Spleen (tissue), 11 donors: ENCODE measurements around the gene LDLRAD2. TPM values are rescaled to one million over a fixed set of nuclear protein-coding genes. Genes with fewer than 3 reads are reported as not detected.
A peak's percentile ranks its signal among the peaks of the same experiment; 100 is the strongest.

Experiments used
- DNase-seq: peaks from one replicate; pipeline ENCODE4 v3.0.0-alpha.2; 2020
- H3K27ac ChIP-seq, 8 donors: fragments of 200-600 bp; sonication (generic) in 7 of 8; 1 replicate in 4 of 8; 2 replicates in 4 of 8; pipeline versions ENCODE4 v1.5.0 to v1.8.0; 2016 to 2021; ENCODE audit warnings: inconsistent platforms in 4 of 8, mild to moderate bottlenecking in 4 of 8, moderate library complexity in 1 of 8
- H3K27me3 ChIP-seq, 7 donors: fragments of 200-600 bp; sonication (generic) in 6 of 7; replicated peaks in 1 of 7; 1 replicate in 4 of 7; 2 replicates in 3 of 7; pipeline versions ENCODE4 v1.5.0 to v1.8.0; 2016 to 2021; ENCODE audit warnings: inconsistent platforms in 3 of 7, mild to moderate bottlenecking in 1 of 7
- H3K36me3 ChIP-seq, 6 donors: fragments of 200-600 bp; sonication (generic) in 5 of 6; 1 replicate in 4 of 6; 2 replicates in 2 of 6; pipeline versions ENCODE4 v1.5.0 to v1.8.0; 2016 to 2021; ENCODE audit warnings: inconsistent platforms in 2 of 6
- H3K4me1 ChIP-seq, 6 donors: fragments of 200-600 bp; sonication (generic) in 5 of 6; 1 replicate in 3 of 6; 2 replicates in 3 of 6; pipeline versions ENCODE4 v1.5.0 to v1.8.0; 2016 to 2021; ENCODE audit warnings: inconsistent platforms in 3 of 6
- H3K4me3 ChIP-seq, 8 donors: fragments of 200-600 bp; sonication (generic) in 7 of 8; 1 replicate in 4 of 8; 2 replicates in 4 of 8; pipeline versions ENCODE4 v1.5.0 to v1.8.0; 2016 to 2021; ENCODE audit warnings: inconsistent platforms in 4 of 8, mild to moderate bottlenecking in 4 of 8, moderate library complexity in 2 of 8
- H3K9me3 ChIP-seq, 8 donors: fragments of 200-600 bp; sonication (generic) in 7 of 8; 1 replicate in 4 of 8; 2 replicates in 4 of 8; pipeline versions ENCODE4 v1.5.0 to v1.8.0; 2016 to 2021; ENCODE audit warnings: inconsistent platforms in 4 of 8
- POLR2A ChIP-seq, 3 donors: fragments of 450-650 bp; IDR thresholded peaks; one replicate each; pipeline ENCODE4 v1.5.1; 2017; ENCODE audit warnings: antibody characterized with exemption in 3 of 3, mild to moderate bottlenecking in 1 of 3
- POLR2AphosphoS5 ChIP-seq, 3 donors: sonication (generic); formaldehyde crosslinking; IDR thresholded peaks; one replicate each; pipeline ENCODE4 v1.5.1; 2017; ENCODE audit warnings: antibody characterized with exemption in 3 of 3
- WGBS, 5 donors: extraction: QIAGEN DNeasy Blood & Tissue Kit in 3 of 5; methylation state at CpG; one replicate each; pipeline versions ENCODE4 v1.1.5 to v1.1.7; 2013 to 2018; 5-methylcytosine and 5-hydroxymethylcytosine counted together
- intact Hi-C: fragments of 100-400 bp; cut with DNase I; formaldehyde crosslinking; loops from one replicate; pipeline ENCODE4 v1.15.0; 2023; ENCODE audit warnings: low total_unique reads
- polyA plus RNA-seq, 3 donors: library from polyadenylated mRNA; stranded (reverse); fragments of 200-250 nt; gene quantifications; one replicate each; pipeline ENCODE4 v1.2.1, GENCODE V29; 2013
- total RNA-seq, 7 donors: library from RNA; depleted of rRNA in 3 of 7; stranded (reverse); fragments of >200 nt in 3 of 7; fragmentation: NEBNext Ultra II Directional in 4 of 7; extraction: Animal tissue kit (Norgen Biotek cat#: 25700) in 4 of 7; gene quantifications; one replicate each; pipeline versions ENCODE4 v1.1.0 to v1.2.1, GENCODE V29; 2016 to 2021
- TF ChIP-seq, protein P1 (sequence below), 11 experiments: fragments of 200-600 bp in 7 of 11; fragments of 450-650 bp in 4 of 11; sonication (generic) in 4 of 11; IDR thresholded peaks in 8 of 11; conservative IDR thresholded peaks in 3 of 11; 1 replicate in 7 of 11; 2 replicates in 4 of 11; pipeline versions ENCODE4 v1.4.0 to v1.8.0; 2016 to 2021; ENCODE audit warnings: antibody characterized with exemption in 11 of 11, inconsistent platforms in 4 of 11, mild to moderate bottlenecking in 1 of 11
- donor health status: healthy with polysubstance abuse.
- donor health status: DM: no; HTN: no; CAD: no; lungs with moderate emphysema.
- donor health status: DM: no; HTN: no; CAD: no.
- donor health status: Bipolar disorder and iron deficiency.
- donor health status: healthy.
- donor health status: DM: no; HTN: no; CAD: no.
- donor health status: DM: yes; HTN: yes; CAD: no.

LDLRAD2 gene
- total and polyA plus RNA-seq, 10 donors: 0.94 to 4.3 (median 1.4) TPM

GRCh38 chr1:21834666-21835065 lies 22.6 kb downstream of the LDLRAD2 start:
- intact Hi-C loops: no loop called here
- no peak overlapping the region for H3K4me3 ChIP-seq
- TF ChIP-seq, protein P1, sequence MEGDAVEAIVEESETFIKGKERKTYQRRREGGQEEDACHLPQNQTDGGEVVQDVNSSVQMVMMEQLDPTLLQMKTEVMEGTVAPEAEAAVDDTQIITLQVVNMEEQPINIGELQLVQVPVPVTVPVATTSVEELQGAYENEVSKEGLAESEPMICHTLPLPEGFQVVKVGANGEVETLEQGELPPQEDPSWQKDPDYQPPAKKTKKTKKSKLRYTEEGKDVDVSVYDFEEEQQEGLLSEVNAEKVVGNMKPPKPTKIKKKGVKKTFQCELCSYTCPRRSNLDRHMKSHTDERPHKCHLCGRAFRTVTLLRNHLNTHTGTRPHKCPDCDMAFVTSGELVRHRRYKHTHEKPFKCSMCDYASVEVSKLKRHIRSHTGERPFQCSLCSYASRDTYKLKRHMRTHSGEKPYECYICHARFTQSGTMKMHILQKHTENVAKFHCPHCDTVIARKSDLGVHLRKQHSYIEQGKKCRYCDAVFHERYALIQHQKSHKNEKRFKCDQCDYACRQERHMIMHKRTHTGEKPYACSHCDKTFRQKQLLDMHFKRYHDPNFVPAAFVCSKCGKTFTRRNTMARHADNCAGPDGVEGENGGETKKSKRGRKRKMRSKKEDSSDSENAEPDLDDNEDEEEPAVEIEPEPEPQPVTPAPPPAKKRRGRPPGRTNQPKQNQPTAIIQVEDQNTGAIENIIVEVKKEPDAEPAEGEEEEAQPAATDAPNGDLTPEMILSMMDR (IDR thresholded peaks at IDR 0.05 in 8 of 11, conservative IDR thresholded peaks at IDR 0.05 in 3 of 11): no peak
- TF ChIP-seq POLR2A (IDR thresholded peaks at IDR 0.05) (no peak), POLR2AphosphoS5 (IDR thresholded peaks at IDR 0.05) (peak in 1 of 3 donors; percentile 49)
- H3K9me3 ChIP-seq: peaks cover 0 to 21% (median 19%) of the 10 kb centered on the region in 8 donors
- no peaks in the 10 kb centered on the region for H3K4me1 ChIP-seq
- DNase-seq: no peak
- H3K27ac ChIP-seq: no peak overlapping the region
- H3K27me3 ChIP-seq: no peaks in the 10 kb centered on the region
- 94 to 97% (median 94%) methylated on average over 16 of the region's 16 CpGs for WGBS, 5 donors
- peaks cover 0 to 100% (median 67%) of the 10 kb centered on the region in 6 donors for H3K36me3 ChIP-seq

DNA sequence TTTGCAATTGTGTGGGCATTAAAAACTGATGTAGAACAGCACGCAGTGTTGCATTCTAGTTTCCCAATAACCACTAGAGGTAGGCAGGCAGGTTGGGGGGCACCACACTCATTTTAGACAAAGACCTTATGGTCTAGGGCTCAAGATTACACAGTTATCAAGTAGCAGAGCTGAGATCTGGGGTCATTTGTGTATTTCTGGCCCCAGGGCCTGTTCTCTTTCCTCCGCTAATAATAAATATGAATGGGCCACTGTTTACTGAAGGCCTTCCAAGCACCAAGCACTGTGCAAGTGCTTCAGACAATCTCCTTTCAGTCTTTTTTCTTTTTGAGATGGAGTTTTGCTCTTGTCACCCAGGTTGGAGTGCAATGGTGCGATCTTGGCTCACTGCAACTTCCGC lies 23.9 kb downstream of the LDLRAD2 start:
- H3K9me3 ChIP-seq: peaks cover 0 to 21% (median 19%) of the 10 kb centered on the region in 8 donors
- no peak for DNase-seq
- no peak for TF ChIP-seq POLR2AphosphoS5 (IDR thresholded peaks at IDR 0.05)
- TF ChIP-seq, protein P1 (IDR thresholded peaks at IDR 0.05 in 8 of 11, conservative IDR thresholded peaks at IDR 0.05 in 3 of 11): no peak
- TF ChIP-seq POLR2A (IDR thresholded peaks at IDR 0.05): no peak
- H3K27ac ChIP-seq: no peak overlapping the region
- intact Hi-C loops: no loop called here
- peaks cover 0 to 100% (median 70%) of the 10 kb centered on the region in 6 donors for H3K36me3 ChIP-seq
- WGBS, 5 donors: 92 to 99% (median 97%) methylated on average over 4 of the region's 4 CpGs
- H3K4me3 ChIP-seq: no peak overlapping the region
- no peaks in the 10 kb centered on the region for H3K4me1 ChIP-seq
- H3K27me3 ChIP-seq: no peaks in the 10 kb centered on the region

DNA sequence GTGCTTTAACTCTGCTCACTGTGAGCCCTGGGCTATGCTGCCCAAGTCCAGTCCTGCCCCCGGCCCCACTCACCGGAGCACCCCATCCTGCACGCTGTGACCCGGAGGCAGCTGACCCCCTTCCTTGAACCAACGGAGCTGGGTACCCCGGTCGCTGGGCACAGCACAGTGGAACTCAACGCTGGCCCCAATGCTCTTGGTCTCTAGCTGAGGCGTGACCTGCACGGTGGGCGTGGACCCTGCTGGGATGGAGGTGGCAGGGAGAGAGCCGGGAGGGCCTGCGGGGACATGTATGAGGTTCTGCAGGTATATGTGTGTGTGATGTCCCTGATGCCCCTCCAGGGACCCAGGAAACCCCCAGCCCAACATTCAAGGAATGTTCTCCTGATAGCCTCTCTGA lies 24.7 kb downstream of the LDLRAD2 start:
- Histone ChIP-seq H3K27ac (no peak overlapping the region), H3K27me3 (no peaks in the 10 kb centered on the region), H3K4me1 (no peaks in the 10 kb centered on the region), H3K36me3 (peaks cover 0 to 100% (median 73%) of the 10 kb centered on the region in 6 donors), H3K4me3 (no peak overlapping the region), H3K9me3 (peaks cover 0 to 21% (median 19%) of the 10 kb centered on the region in 8 donors)
- 94 to 96% (median 95%) methylated on average over 10 to 13 of the region's 13 CpGs for WGBS, 5 donors
- no peak for TF ChIP-seq POLR2A (IDR thresholded peaks at IDR 0.05)
- no peak for TF ChIP-seq POLR2AphosphoS5 (IDR thresholded peaks at IDR 0.05)
- TF ChIP-seq, protein P1 (IDR thresholded peaks at IDR 0.05 in 8 of 11, conservative IDR thresholded peaks at IDR 0.05 in 3 of 11): no peak
- no peak for DNase-seq
- intact Hi-C loops: no loop called here

- intact Hi-C loops: no loop called here
- TF ChIP-seq, protein P1 (IDR thresholded peaks at IDR 0.05 in 8 of 11, conservative IDR thresholded peaks at IDR 0.05 in 3 of 11): no peak
- TF ChIP-seq POLR2A (IDR thresholded peaks at IDR 0.05) (no peak), POLR2AphosphoS5 (IDR thresholded peaks at IDR 0.05) (no peak)
- WGBS, 5 donors: 92 to 98% (median 94%) methylated on average over 10 of the region's 10 CpGs
- Histone ChIP-seq H3K36me3 (peaks cover 0 to 100% (median 73%) of the 10 kb centered on the region in 6 donors), H3K27ac (no peak overlapping the region), H3K9me3 (peaks cover 0 to 21% (median 19%) of the 10 kb centered on the region in 8 donors), H3K4me3 (no peak overlapping the region), H3K4me1 (no peaks in the 10 kb centered on the region), H3K27me3 (no peaks in the 10 kb centered on the region)
- DNase-seq: no peak
Observed at GRCh38 chr1:21837476-21837875, 25.4 kb downstream of the LDLRAD2 start.
